GM21367 (cell line): ENCODE measurements around the gene GPRASP2.

Source experiments
- ATAC-seq: cut with Tn5 transposase; IDR thresholded peaks from one replicate; pipeline ENCODE4 v1.9.1; 2021; ENCODE audit not compliant: unreplicated experiment

Gene GPRASP2

GRCh38 chrX:102744307-102744706 is 32.1 kb downstream of the GPRASP2 start:
- ATAC-seq, result no peak

GRCh38 chrX:102745513-102745856 is 33.2 kb downstream of the GPRASP2 start:
- ATAC-seq, result peak; percentile 17

- ATAC-seq, result peak; percentile 49
Observed at GRCh38 chrX:102745857-102746584, 33.8 kb downstream of the GPRASP2 start.

- ATAC-seq, result no peak
Observed at GRCh38 chrX:102765217-102765616, 53.0 kb downstream of the GPRASP2 start.

- no peak for ATAC-seq
Observed at GRCh38 chrX:102765809-102766208, 53.6 kb downstream of the GPRASP2 start.

GRCh38 chrX:102767287-102767686 is 55.0 kb downstream of the GPRASP2 start:
- ATAC-seq, result no peak
